Right ventricle myocardium superior (tissue), 1 donor: ENCODE results near the gene RPS15. TPM values are rescaled to one million over a fixed set of nuclear protein-coding genes. Genes with fewer than 3 reads are reported as not detected.

ENCODE experiments used
- ATAC-seq: fragments of 200-7000 bp; cut with Tn5 transposase; one replicate; pipeline ENCODE4 v1.9.1; 2020; ENCODE audit warnings: mild to moderate bottlenecking; ENCODE audit not compliant: poor library complexity
- DNase-seq: peaks from one replicate; pipeline ENCODE4 v3.0.0-alpha.2; 2020
- intact Hi-C: fragments of 100-400 bp; cut with DNase I; formaldehyde crosslinking; loops from one replicate; pipeline ENCODE4 v1.11.2; 2022
- total RNA-seq: library from RNA; stranded (reverse); fragmentation: NEBNext Ultra II Directional; extraction: Animal tissue kit (Norgen Biotek cat#: 25700); gene quantifications from one replicate; pipeline ENCODE4 v1.2.1, GENCODE V29; 2021
- donor health status: DM: no; HTN: yes; CAD: no; lungs with severe emphysema.

Gene RPS15
- total RNA-seq, 1 donor from 2014 or later = 671 TPM

DNA sequence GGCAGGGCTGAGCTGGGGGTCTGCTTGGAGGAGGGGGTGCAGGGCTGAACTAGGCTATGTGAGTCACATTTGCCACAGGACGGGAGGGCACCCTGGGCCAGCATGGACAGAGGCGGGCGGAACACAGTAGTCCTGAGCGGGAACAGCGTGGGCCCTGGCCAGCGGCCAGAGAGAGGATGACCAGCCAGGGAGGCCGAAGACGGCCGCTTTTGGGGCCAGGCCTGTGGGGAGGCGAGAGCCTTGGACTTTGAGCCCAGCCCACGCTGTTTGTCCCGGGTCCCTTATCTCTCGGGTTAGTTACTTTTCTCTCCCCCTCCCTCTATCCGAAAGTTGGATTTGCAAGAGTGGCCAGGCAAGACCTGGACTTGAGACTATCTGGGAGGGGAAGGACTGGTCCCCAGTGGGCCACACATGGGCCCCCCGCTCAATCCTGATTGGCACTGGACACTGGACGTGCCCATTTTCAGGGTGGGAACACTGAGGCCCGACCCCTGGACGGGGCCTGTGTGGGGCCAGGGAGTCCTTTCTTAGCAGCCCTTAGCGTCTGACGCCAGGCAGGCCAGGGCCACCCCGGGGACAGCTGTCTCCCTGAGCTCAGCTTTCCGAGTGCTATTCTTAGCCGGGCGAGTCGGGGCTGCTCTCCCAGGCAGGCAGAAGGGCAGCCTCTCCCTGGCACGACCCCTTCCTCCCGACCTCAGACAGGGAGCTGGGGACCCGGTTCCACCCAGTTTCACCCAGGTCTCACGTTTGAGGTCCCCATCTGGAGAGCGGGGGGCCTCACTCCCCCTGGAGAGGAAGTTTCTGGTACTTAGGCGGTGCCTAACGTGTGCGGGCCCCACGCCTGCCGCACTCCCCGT is 37.7 kb upstream of the RPS15 start:
- peak; percentile 77 for DNase-seq
- intact Hi-C loops = no loop called here

GRCh38 chr19:1401138-1401888 is 36.9 kb upstream of the RPS15 start, which contains the start of gene GAMT:
TSS of gene GAMT (minus strand) at chr19:1401542. CDS start at chr19:1401476, 66 bp downstream.
- intact Hi-C loops = no loop called here
- DNase-seq (peak; percentile 69), ATAC-seq (peak; percentile 83)

More for the DNA sequence above, 37.7 kb upstream of the RPS15 start:
- peak; percentile 74 for ATAC-seq

DNA sequence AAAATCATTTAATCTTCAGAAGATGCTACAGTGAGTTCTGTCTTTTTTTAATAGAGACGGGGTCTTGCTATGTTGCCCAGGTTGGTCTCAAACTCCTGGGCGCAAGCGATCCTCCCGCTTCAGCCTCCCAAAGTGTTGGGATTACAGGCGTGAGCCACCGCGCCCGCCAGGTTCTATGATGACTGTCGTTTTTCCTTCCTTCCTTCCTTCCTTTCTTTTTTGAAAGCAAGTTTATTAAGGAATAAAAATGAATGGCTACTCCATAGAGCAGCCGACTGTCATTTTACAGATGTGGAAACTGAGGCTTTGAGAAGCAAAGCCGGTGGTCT is 36.3 kb upstream of the RPS15 start:
- DNase-seq = no peak
- intact Hi-C loops = no loop called here
- no peak for ATAC-seq

DNA sequence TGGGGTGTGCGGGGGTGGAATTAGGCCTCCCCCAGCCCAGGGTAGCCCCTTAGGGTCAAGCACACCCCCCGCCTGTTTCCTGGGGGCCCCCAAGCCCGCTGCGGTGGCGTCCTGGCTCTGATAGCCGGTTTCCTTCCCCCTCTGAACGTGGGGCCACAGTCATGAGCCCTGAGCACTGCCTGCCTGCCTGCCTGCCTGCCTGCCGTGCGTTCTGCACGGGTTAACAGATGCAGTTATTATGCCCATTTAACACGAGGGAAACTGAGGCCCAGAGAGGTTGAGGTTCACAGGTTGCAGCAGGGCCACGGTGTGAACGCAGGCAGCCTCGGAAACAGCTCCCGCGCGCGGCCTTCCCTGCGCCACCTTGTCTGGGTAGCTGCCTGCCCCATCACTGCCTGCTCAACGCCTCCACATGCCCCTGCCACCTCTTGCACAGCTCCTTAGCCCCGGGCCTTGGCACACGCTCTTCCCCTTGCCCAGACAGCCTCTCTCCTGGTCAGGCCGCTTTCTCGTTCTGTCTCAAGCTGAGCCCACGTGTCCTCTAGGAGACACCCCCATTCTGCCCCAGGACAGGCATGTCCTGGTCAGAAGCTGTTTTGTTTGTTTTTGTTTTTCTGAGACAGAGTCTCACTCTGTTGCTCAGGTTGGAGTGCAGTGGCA is 35.7 kb upstream of the RPS15 start:
- no peak for ATAC-seq
- DNase-seq = no peak
- intact Hi-C loops = no loop called here

DNA sequence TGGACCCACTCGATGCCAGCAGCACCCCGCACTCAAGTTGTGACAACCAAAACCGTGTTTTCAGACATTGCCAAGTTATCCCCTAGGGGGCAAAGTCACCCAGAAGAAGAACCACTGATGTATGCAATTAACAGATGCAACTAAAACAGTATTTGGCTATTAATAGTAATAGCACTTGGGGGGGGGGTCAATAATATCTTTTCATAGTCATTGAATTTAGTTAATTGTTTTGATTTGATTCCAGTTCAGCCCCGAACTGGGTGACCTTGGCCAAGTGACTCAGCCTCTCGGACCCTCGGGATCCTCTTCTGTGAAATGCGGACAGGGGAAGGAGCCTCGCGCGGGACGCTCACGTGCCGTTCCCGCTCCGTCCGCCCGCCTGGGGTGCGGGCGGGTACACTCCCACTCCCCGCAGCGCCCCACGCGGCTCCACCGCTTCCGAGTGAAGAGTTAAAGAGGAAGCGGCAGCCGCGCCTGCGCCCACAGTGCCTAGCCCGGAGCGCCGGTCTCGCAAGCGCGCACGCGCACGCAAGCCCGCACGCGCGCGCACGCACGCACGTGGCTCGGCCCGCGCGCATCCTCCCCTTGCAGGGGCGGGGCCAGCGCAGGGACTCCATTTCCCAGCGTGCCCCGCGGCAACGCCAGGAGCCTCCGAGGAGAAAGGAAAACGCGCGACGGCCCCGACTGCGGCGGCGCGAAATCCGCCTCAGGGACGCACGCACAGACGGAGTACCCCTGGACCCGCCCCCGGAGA is 31.2 kb upstream of the RPS15 start:
- intact Hi-C loops = no loop called here
- DNase-seq (peak; percentile 100), ATAC-seq (peak; percentile 91)

DNA sequence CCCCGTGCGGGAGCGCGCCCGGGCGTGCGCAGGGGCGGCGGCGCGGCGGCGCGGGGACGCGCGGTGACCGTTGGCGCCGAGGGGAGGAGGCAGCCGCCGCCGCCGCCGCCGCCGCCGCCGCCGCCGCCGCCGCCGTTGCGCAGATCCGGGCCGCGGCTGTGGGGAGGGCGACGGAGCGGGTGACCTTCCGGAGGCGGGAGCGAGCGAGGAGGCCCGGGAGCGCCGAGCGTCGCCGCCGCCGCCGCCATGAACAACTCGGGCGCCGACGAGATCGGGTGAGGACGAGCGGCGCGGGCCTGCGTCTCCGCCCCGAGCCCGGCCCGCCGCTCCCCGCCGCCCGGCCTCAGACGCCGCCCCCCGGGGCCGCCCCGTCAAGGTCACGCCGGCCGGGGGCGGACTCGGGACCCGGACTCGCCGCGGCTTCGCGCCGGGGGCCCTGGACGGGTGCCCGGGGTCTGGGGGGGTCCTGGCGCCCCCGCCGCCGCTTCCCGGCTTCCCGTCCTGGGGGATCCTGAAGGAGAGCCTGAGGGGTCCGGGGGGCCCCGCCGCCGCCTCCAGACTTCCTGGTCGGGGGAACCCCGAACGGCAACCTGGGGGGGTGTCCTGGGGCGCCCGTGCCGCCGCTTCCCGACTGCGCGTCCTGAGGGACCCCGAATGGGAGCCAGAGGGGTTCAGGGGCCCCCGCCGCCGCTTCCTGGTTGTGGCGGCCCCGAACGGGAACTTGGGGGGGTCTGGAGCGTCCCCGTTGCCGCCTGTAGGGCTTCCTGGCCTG is 30.5 kb upstream of the RPS15 start, which contains the start of gene DAZAP1:
TSS of gene DAZAP1 (plus strand) at position 59 of the 772 bp plus-strand sequence. CDS start at position 247, 188 bp downstream.
- DNase-seq = peak; percentile 62
- intact Hi-C loops = no loop called here
- no peak for ATAC-seq

DNA sequence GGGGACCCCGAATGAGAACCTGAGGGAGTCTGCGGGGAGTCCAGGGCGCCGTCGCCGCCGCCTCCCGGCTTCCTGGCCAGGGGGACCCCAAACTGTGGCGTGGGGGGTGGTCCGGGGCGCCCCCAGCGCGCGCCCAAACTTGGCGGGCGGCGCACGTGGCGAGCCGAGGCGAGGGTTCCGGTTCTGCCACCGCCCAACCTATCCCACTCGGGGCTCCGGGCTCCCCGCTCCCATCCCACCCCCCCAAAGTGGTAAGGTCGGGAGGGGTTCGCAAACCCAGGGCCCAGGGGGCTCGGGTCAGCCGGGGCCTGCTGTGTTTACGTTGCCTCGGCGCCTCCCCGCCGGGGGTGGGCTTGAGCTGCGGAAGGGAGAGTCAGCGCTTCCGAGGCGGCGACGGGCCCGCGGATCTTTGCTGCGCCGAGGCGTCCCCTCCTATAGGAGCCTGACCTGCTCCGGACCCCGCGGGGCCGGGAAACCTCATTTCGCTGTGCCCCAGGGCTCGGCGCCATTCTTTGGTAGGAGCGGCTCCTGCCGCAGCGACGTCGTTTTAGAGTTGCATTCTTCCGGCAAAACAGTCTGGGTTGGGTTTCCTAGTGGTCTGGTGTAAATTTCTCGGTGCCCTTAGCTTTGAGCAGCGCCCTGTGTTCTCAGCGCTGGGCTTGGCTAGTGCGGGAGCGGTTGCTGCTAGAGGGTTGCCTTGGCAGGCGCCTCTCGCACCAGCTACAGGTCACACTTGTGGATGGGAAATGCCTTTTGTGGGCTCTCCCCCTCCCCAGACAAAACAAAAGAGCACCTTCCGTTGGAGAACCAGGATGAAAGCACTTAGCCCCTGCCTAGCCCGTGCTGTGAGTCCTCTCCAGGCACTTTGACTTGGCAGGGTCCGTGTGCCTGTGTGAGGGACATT is 29.6 kb upstream of the RPS15 start:
- ATAC-seq (peak; percentile 2), DNase-seq (peak; percentile 75)
- intact Hi-C loops = no loop called here

GRCh38 chr19:1409204-1410005 is 28.8 kb upstream of the RPS15 start:
- ATAC-seq = no peak
- intact Hi-C loops = no loop called here
- no peak for DNase-seq

DNA sequence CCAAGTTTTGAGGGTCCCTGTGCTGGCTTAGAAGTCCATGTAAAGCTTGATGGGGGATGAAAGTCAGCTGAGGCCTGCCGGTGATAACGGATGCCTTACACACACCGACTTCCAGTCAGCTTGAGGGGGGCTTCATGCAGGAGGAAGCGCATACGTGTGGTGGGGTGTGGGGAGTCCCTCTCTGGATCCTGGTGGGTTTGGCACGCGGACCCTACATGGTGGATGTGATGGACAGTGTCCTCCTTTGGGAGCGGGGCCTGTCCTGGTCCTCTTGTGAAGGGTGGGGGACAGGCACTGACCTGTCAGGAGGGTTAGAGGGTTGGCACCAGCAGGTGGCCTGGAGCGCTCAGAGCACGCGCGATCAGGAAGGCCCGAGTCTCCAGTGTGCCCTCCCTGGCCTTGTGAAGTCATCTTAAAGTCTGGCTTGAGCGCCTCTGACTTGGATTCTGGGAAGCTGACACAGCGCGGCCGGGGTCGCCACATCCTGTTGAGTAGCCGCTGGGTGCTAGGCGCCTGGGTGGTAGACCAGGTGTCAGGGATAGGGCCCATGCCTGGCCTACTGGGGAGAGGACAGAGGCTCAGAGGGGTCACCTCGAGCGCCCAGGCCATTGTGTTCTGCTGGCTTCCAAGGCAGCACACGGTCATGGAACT is 27.9 kb upstream of the RPS15 start:
- intact Hi-C loops = no loop called here
- no peak for ATAC-seq
- DNase-seq = no peak

DNA sequence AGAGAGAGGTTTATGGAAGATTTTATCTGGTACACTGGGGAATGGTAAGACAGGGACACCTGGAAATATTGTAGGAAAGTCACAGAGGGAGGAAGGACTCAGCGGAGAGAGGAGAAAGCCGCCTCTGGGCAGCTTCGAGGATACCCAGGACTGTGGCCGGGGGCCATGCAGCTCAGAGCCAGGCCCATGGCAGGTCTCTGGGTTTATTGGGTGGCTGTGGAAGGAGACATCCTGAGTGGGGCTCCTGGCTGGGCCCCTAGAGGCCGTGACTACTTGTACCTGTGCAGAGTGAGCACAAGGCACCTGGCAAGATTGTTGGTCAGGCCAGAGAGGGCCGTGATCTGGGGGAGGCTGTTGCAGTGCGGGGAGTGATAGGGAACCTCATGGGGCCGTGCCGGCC is 27.4 kb upstream of the RPS15 start:
- intact Hi-C loops = no loop called here
- no peak for ATAC-seq
- no peak for DNase-seq

DNA sequence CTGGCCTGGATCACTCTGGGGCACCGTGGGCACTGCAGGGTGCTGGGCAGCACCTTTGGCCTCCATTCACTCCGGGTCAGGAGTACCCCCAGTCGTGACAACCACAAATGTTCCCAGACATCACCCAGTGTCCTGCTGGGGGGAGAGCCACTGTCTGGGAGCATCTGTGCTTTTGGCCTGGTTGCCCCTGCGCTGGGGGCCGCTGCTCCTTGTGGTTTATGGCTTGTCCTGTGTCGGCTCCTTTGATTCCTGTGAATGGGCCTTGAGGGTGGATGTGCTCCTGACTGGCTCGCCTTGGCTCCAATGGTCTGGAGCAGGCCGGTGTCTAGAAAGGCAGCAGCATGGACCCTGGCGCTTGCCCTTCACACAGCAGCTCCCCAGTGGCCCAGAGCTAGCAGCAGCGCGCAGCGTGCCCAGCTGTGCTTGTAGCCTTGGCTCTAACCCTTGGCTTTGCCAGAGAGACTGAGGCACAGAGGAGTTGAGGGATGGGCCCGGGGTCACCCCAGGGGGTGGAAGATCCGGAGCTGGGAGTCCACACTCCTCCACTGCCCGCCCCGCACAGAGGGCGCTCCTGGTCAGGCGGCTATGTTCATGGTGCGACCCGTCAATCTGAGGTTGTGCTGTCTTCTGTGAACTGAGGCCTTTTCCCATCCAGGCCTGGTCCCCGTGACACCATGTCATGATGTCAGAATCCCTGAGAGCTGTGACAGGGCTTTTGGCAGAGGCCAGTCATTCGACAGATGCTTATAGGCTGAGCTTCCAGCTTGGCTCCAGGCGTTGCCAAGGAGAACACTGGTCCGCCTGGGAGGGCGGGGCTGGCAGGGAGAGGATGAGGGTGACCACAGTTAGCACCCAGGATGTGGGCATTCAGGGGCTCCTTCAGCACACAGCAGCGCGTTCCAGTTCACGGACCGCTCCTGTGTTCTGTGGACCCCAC is 26.7 kb upstream of the RPS15 start:
- DNase-seq (peak; percentile 85), ATAC-seq (peak; percentile 41)
- intact Hi-C loops = no loop called here

DNA sequence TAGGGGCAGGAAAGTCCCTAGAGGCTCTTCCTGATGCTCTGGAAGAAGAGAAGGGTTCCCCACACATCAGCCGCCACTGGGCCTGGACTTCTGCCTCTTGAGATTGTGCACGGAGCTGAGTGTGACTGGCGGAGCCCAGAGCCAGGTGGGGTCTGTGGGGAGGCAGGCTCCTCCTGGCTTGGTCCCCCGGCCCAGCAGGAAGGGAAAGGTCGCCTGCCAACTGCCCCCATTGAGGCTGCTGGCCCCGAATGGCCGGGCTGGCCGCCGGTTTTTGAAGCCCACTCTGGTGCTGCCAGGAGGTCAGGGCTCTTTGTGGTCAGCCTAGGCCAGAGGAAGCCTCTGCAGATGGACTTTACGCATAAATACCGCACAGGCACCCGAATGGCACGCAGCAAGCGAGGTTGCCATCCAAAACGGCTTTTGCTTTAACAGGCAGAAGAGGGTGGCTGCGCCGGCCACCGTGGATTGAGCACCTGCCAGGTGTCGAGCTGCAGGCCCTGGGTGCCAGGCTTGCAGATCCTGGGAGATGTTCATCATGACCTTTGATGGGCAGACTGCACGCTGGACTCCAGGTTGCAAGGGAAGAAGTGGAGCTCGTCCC is 25.8 kb upstream of the RPS15 start:
- no peak for ATAC-seq
- DNase-seq = no peak
- intact Hi-C loops = no loop called here

DNA sequence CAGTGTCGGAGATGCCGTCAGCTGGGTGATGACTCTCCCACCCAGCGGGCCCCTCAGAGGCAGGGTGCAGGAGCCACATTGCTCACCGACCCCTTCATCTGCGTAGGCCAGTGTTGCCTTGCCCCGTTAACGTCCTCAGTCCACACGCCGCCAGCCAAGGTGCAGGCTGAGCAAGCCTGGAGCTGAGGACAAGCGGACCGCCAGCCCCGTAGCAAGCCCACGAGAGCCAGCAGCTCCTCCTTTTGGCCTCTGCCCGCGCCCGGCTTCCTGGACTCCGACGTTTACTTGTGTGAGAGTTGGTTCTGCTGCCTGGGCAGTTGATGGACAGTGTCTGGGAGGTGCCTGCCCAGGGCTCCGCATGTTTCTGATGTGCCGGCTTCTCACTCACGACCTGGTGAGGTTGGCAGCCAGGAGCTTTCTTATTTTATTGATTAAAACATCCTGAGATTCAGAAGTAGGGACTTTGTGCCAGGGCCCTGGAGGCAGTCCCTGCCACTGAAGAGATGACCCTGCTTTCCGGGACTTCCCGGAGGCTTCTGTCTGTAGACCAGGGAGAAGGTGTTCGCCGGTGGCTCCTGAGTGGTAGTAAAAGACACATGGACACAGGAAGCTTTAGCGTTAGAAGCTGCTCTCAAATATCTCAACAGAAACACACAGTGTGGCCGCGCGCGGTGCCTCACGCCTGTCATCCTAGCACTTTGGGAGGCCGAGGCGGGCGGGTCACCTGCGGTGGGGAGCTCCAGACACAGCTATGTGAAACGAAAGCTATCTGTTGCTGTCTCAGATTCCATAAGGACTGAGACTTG is 25.0 kb upstream of the RPS15 start:
- ATAC-seq = no peak
- DNase-seq = no peak
- intact Hi-C loops = no loop called here
